Measurements from ENCODE around the gene OR2G3. TPM values are rescaled to one million over a fixed set of nuclear protein-coding genes. Genes with fewer than 3 reads are reported as not detected.

The OR2G3 gene
- total and polyA plus RNA-seq, 2 donors (not counting 1 experiment from before 2014, with no cell fraction given) = not detected

- TF ChIP-seq CTCF (IDR thresholded peaks at IDR 0.05) = no peak
- no peak for TF ChIP-seq EZH2 (IDR thresholded peaks at IDR 0.05; ENCODE audit: borderline replicate concordance, insufficient read depth, low read depth, low read length, poor library complexity, severe bottlenecking)
- peaks cover 0 to 7% (median 0%) of the 10 kb centered on the region in 4 experiments for H3K27me3 ChIP-seq (replicated peaks in 1 of 4; ENCODE audit: control extremely low read depth in 1 of 4, control insufficient read depth in 3 of 4, insufficient read depth in 4 of 4, low read length in 3 of 4)
Observed at GRCh38 chr1:247574236-247574635, 31.1 kb upstream of the OR2G3 start.

GRCh38 chr1:247574664-247575063 lies 30.7 kb upstream of the OR2G3 start:
- H3K9me3 Mint-ChIP-seq (ENCODE audit: insufficient read depth) = no peaks in the 10 kb centered on the region
- no peak overlapping the region for H3K4me3 Mint-ChIP-seq
- intact Hi-C loops (cut with micrococcal nuclease) = loop anchor here (5.0 kb wide), 1 partner anchor 202 kb away; no protein-coding TSS in a partner anchor
- CTCF ChIA-PET = interaction anchor here (1.2 to 2.4 kb wide), 2 partner anchors 185 to 202 kb away, joined by 3 to 11 read pairs; no protein-coding TSS in a partner anchor
- Histone ChIP-seq H3K4me2 (replicated peaks; ENCODE audit: low read depth, low read length, poor library complexity, severe bottlenecking) (no peak overlapping the region), H3K36me3 (replicated peaks in 1 of 2; ENCODE audit: control extremely low read depth in 1 of 2, control insufficient read depth in 1 of 2, extremely low read depth in 1 of 2, insufficient read depth in 2 of 2, low read length in 1 of 2) (no peaks in the 10 kb centered on the region), H4K20me1 (ENCODE audit: control insufficient read depth, insufficient read depth, low read length, poor library complexity, severe bottlenecking) (no peaks in the 10 kb centered on the region), H3K9me3 (ENCODE audit: control extremely low read depth in 1 of 3, control insufficient read depth in 2 of 3, insufficient read depth in 1 of 3, low read length in 2 of 3) (no peaks in the 10 kb centered on the region), H3K9ac (ENCODE audit: low read length) (no peak overlapping the region), H3K4me3 (ENCODE audit: control extremely low read depth in 1 of 5, extremely low read depth in 1 of 5, insufficient read depth in 1 of 5, low read depth in 2 of 5, low read length in 4 of 5) (no peak overlapping the region), H3K27ac (ENCODE audit: low read length in 2 of 2) (no peak overlapping the region), H2AFZ (ENCODE audit: insufficient read depth, low read depth, low read length, poor library complexity, severe bottlenecking) (no peak overlapping the region), H3K27me3 (replicated peaks in 1 of 4; ENCODE audit: control extremely low read depth in 1 of 4, control insufficient read depth in 3 of 4, insufficient read depth in 4 of 4, low read length in 3 of 4) (peaks cover 0 to 7% (median 0%) of the 10 kb centered on the region in 4 experiments), H3K4me1 (ENCODE audit: control insufficient read depth in 2 of 2, insufficient read depth in 2 of 2, low read length in 2 of 2) (no peaks in the 10 kb centered on the region), H3K79me2 (ENCODE audit: control insufficient read depth, insufficient read depth, low read length) (no peaks in the 10 kb centered on the region)
- POLR2A ChIA-PET = no interaction called here
- no peak overlapping the region for H3K27ac Mint-ChIP-seq
- DNase-seq (no peak), ATAC-seq (ENCODE audit: low read depth) (no peak)
- no peak for TF ChIP-seq CTCF (IDR thresholded peaks at IDR 0.05)
- TF ChIP-seq EZH2 (IDR thresholded peaks at IDR 0.05; ENCODE audit: borderline replicate concordance, insufficient read depth, low read depth, low read length, poor library complexity, severe bottlenecking) = no peak
- H3K4me1 Mint-ChIP-seq = no peaks in the 10 kb centered on the region
- H3K27me3 Mint-ChIP-seq = peaks cover 33% of the 10 kb centered on the region

More at GRCh38 chr1:247574236-247574635, 31.1 kb upstream of the OR2G3 start:
- Mint-ChIP-seq H3K4me3 (no peak overlapping the region), H3K4me1 (no peaks in the 10 kb centered on the region), H3K27ac (no peak overlapping the region), H3K9me3 (ENCODE audit: insufficient read depth) (peaks cover 2% of the 10 kb centered on the region), H3K27me3 (peaks cover 33% of the 10 kb centered on the region)
- Histone ChIP-seq H3K9ac (ENCODE audit: low read length) (no peak overlapping the region), H3K4me3 (ENCODE audit: control extremely low read depth in 1 of 5, extremely low read depth in 1 of 5, insufficient read depth in 1 of 5, low read depth in 2 of 5, low read length in 4 of 5) (no peak overlapping the region), H3K4me1 (ENCODE audit: control insufficient read depth in 2 of 2, insufficient read depth in 2 of 2, low read length in 2 of 2) (no peaks in the 10 kb centered on the region), H3K9me3 (ENCODE audit: control extremely low read depth in 1 of 3, control insufficient read depth in 2 of 3, insufficient read depth in 1 of 3, low read length in 2 of 3) (no peaks in the 10 kb centered on the region), H3K27ac (ENCODE audit: low read length in 2 of 2) (no peak overlapping the region), H4K20me1 (ENCODE audit: control insufficient read depth, insufficient read depth, low read length, poor library complexity, severe bottlenecking) (no peaks in the 10 kb centered on the region), H3K36me3 (replicated peaks in 1 of 2; ENCODE audit: control extremely low read depth in 1 of 2, control insufficient read depth in 1 of 2, extremely low read depth in 1 of 2, insufficient read depth in 2 of 2, low read length in 1 of 2) (no peaks in the 10 kb centered on the region), H2AFZ (ENCODE audit: insufficient read depth, low read depth, low read length, poor library complexity, severe bottlenecking) (no peak overlapping the region), H3K4me2 (replicated peaks; ENCODE audit: low read depth, low read length, poor library complexity, severe bottlenecking) (no peak overlapping the region), H3K79me2 (ENCODE audit: control insufficient read depth, insufficient read depth, low read length) (no peaks in the 10 kb centered on the region)
- POLR2A ChIA-PET = no interaction called here
- intact Hi-C loops (cut with micrococcal nuclease) = no loop called here
- CTCF ChIA-PET = interaction anchor here (1.2 kb wide), 1 partner anchor 201 kb away, joined by 3 read pairs; no protein-coding TSS in a partner anchor
- ATAC-seq (ENCODE audit: low read depth) = no peak
- WGBS (ENCODE audit: insufficient coverage) = no CpG with 5 or more reads among the region's 1 CpG
- no peak for DNase-seq

All from B cell (primary cell).